ENCODE measurements around the gene BTBD19.
A peak's percentile ranks its signal among the peaks of the same experiment; 100 is the strongest.
"Not testable (repeated sequence)": the region's sequence is repeated elsewhere in the genome, so short reads cannot be mapped to it uniquely, and the experiment has no call there.

Gene BTBD19

GRCh38 chr1:44808063-44808937, at the start of gene BTBD19:
TSS of gene BTBD19 (plus strand) at chr1:44808523. CDS start at chr1:44808821, 298 bp downstream.
- peak; percentile 77 for DNase-seq

- DNase-seq: no peak
Observed at GRCh38 chr1:44759077-44759476, 49.2 kb upstream of the BTBD19 start.

GRCh38 chr1:44760876-44761275, 47.4 kb upstream of the BTBD19 start:
- DNase-seq: no peak

GRCh38 chr1:44766421-44766820, 41.9 kb upstream of the BTBD19 start:
- DNase-seq: not testable (repeated sequence)

GRCh38 chr1:44775078-44775929, 33.0 kb upstream of the BTBD19 start, which contains the start of gene RPS8:
TSS of gene RPS8 (plus strand) at chr1:44775540. CDS start at chr1:44775597, 57 bp downstream.
- DNase-seq: peak; percentile 85

- DNase-seq: no peak
Observed at GRCh38 chr1:44775930-44776729, 32.2 kb upstream of the BTBD19 start.

GRCh38 chr1:44776730-44777068, 31.6 kb upstream of the BTBD19 start:
- no peak for DNase-seq

GRCh38 chr1:44777547-44777946, 30.8 kb upstream of the BTBD19 start:
- DNase-seq: no peak

GRCh38 chr1:44777969-44778635, 30.2 kb upstream of the BTBD19 start:
- DNase-seq: no peak

- DNase-seq: no peak
Observed at GRCh38 chr1:44778705-44779576, 29.4 kb upstream of the BTBD19 start.

GRCh38 chr1:44780583-44781121, 27.7 kb upstream of the BTBD19 start:
- no peak for DNase-seq

- no peak for DNase-seq
Observed at GRCh38 chr1:44783697-44784093, 24.6 kb upstream of the BTBD19 start.

GRCh38 chr1:44784094-44785028, 24.0 kb upstream of the BTBD19 start:
- DNase-seq: no peak

- DNase-seq: no peak
Observed at GRCh38 chr1:44785029-44785380, 23.3 kb upstream of the BTBD19 start.

- DNase-seq: no peak
Observed at GRCh38 chr1:44785501-44786137, 22.7 kb upstream of the BTBD19 start.

GRCh38 chr1:44786138-44786840, 22.0 kb upstream of the BTBD19 start:
- DNase-seq: peak; percentile 75

GRCh38 chr1:44786841-44787426, 21.4 kb upstream of the BTBD19 start:
- no peak for DNase-seq

GRCh38 chr1:44787506-44787905, 20.8 kb upstream of the BTBD19 start:
- DNase-seq: no peak

Measured in stimulated activated CD4-positive, alpha-beta T cell treated with anti-CD3 and anti-CD28 coated beads, Interleukin-12 subunit alpha, Interleukin-12 subunit beta, amount 100 ng/mL, for 4 hours (primary cell).